Measurements from ENCODE around the gene EDARADD. TPM values are rescaled to one million over a fixed set of nuclear protein-coding genes. Genes with fewer than 3 reads are reported as not detected.

Gene EDARADD
- total RNA-seq = 4.6 TPM

DNA sequence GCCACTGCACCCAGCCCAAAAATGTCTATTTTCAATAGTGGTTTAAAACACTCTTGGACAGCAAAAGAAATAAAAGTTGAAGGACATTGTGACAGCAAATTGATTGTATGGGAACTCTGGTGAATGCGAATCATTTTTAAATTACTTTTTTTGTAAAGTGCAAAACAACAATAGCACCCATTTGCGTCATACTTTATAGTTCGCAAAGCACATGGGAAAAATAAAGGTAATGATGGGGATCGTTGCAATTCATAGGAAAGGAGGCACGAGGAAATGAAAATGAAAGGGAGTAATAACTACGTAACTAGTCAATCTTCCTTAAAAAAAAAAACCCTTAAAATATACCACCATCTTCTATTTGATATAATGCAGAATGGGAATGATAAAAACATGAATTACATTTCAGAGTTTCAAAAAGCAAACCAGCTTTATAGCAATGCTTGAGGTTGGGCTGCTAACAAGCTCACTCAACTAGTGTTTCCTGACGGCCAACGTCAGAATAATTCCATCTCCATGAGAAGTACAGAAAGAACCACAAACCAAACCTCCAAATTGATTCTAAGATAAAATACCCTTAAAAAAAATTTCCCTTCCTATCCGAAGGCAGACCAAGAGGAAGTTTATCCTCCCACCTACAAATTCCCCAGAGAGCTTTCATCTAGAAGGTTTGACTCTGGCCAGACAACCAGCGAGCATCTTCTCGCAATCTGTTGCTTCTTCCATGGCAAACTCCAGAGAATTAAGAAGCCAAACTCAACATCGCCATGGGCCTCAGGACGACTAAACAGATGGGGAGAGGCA, at the start of gene EDARADD:
EDARADD (plus strand) TSS at position 606 of the 801 bp plus-strand sequence; CDS start at position 765, 159 bp downstream.

DNA sequence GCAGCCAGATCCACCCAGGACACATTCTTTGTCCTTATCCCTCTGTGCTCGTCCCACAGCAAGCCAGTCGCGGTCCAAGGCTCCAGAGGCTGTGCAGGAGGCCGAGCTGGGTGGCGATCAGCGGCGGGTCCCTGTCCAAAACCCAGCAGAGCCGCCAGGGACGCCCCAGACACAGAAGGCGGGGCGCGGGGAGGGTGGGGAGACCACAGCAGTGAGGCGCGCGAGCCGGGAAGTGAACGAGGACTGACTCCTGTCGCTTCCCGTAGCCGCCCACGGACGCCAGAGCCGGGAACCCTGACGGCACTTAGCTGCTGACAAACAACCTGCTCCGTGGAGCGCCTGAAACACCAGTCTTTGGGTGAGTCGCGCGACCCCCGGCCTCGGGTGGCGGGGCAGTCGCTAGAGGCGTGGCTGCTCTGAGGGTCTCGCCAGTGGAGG, 129.6 kb downstream of the EDARADD start, which contains the start of gene LGALS8:
LGALS8 (plus strand) TSS at position 279 of the 438 bp plus-strand sequence. CDS start 2,089 bp downstream, outside the sequence.

Other genes starting within 250 kb of the EDARADD start
- 8.5 TPM for gene ERO1B, start 112.3 kb upstream of the EDARADD start, total RNA-seq
- gene LGALS8, start 129.7 kb downstream of the EDARADD start, total RNA-seq = 95.3 TPM
- gene HEATR1, start 210.2 kb downstream of the EDARADD start, total RNA-seq = 33.2 TPM

Measured in metanephros (tissue), 1 donor.